DMS53 (cell line): ENCODE data around the gene CCDC47.
A peak's percentile ranks its signal among the peaks of the same experiment; 100 is the strongest.

Experiments used
- DNase-seq: peaks from one replicate; lab custom pipeline; 2025; lab: John Stamatoyannopoulos, UW

Gene CCDC47

DNA sequence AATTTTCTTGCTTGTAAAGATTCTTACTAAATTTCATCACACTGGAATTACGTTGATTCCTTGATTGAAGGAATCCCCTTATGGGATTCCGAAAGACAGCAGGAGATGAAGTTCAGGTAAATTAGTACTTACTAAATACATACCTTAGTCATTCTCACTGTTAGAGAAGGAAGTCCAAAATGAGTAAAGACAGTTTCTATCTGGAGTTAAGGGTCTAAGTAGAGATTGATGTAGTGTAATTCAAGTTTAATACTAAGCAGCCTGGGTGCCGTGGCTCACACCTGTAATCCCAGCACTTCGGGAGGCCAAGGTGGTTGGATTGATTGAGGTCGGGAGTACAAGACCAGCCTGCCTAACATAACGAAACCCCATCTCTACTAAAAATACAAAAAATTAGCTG is 10.1 kb upstream of the CCDC47 start:
- DNase-seq: no peak

GRCh38 chr17:63780928-63781327 is 7.5 kb upstream of the CCDC47 start:
- no peak for DNase-seq

- DNase-seq: peak; percentile 21
Measured at GRCh38 chr17:63780507-63780906, 7.1 kb upstream of the CCDC47 start.

DNA sequence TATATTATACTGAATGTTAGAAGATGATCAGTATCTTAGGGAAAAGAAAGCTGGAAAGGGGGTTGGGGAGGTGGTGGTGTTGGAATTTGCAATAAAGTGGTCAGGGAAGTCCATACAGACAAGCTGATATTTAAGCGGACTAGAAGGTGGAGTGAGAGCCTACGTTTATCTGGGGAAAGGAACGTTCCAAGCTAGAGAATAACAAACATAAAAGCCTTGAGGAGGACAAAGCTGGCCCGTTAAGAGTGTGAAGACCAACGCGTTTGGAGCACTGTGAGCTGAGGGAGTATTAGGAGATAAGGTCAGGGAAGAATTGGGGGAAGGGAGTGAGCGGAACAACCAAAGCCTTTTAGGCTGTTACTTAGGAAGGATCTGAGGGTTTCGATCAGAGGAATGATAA is 2.0 kb upstream of the CCDC47 start:
- DNase-seq: no peak

DNA sequence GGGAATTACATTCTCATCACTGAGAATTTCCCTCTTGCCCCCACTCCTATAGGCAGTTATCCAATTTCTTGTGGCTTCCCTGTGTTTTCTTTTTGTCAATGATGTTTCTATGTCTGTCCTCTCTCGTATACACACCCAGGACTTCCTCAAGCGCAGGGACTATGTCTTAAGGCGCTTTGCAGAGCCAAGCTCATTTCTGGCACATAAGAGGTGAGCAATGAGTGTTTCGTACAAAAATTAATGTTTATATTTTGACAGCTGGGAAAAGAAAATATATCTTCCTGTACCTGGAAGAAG is 1.5 kb upstream of the CCDC47 start:
- peak; percentile 6 for DNase-seq

- peak; percentile 71 for DNase-seq
Measured at GRCh38 chr17:63774141-63774968, 958 bp upstream of the CCDC47 start, which contains the start of gene DDX42. Gene DDX42 (plus strand): TSS chr17:63774170. CDS start chr17:63787050, 12,880 bp downstream.

DNA sequence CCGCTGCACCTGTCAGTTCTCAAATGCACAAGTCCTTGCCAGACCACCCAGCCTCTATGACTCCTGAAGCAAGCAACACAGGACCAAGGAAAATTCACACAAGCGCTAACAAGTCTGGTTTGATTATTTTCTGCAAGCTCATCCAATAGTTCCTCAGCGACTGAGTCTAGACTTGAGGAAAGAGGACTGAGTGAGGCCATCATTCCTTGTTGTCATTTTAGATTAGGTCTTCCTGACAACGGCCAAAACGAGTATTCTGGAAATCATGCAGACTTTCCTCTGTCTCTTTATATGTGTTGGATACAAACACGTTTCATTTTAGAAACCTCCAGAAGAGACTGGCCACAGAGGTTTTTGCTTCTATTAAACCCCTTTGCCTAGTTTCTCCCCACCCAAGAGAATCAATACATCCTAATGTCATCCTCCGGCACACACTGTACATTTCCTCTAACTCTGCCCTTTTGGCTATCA is 561 bp downstream of the CCDC47 start:
- no peak for DNase-seq

- no peak for DNase-seq
Measured at GRCh38 chr17:63768433-63768832, 5.0 kb downstream of the CCDC47 start.

DNA sequence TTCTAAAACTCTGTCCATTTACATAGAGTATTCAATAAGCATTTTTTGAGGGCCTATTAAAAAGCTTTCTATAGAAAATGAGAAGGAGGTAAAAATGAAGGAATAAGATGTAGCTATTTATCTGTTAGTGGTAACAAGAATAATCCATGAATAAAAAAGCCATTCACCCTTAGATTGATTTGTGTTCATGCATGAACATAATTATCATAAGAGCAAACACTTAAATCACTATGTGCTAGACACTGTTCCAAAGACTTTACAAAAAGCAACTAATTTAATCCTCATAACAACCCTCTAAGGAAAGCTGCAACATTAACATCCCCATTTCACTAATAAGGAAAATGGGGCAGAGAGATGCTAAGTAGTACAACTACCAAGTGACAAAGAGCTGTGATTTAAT is 6.6 kb downstream of the CCDC47 start:
- DNase-seq: no peak

DNA sequence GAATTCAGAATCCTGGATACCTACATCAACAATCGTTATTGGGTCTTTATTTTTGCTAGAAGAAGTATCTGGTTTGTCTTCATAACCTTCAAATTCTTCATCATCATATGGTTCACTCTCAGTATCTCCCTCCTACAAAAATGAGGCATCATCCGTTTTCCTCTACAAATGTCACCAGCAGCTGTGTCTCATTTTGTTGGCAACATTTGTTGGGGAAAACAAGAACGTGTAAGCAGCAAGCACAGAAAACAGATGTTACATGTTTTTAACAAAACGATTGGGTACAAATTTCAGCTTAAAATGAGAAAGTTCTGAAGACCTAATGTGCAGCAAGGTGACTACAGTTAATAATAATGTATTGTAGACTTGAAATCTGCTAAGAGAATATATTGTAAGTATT is 8.7 kb downstream of the CCDC47 start:
- DNase-seq: no peak

DNA sequence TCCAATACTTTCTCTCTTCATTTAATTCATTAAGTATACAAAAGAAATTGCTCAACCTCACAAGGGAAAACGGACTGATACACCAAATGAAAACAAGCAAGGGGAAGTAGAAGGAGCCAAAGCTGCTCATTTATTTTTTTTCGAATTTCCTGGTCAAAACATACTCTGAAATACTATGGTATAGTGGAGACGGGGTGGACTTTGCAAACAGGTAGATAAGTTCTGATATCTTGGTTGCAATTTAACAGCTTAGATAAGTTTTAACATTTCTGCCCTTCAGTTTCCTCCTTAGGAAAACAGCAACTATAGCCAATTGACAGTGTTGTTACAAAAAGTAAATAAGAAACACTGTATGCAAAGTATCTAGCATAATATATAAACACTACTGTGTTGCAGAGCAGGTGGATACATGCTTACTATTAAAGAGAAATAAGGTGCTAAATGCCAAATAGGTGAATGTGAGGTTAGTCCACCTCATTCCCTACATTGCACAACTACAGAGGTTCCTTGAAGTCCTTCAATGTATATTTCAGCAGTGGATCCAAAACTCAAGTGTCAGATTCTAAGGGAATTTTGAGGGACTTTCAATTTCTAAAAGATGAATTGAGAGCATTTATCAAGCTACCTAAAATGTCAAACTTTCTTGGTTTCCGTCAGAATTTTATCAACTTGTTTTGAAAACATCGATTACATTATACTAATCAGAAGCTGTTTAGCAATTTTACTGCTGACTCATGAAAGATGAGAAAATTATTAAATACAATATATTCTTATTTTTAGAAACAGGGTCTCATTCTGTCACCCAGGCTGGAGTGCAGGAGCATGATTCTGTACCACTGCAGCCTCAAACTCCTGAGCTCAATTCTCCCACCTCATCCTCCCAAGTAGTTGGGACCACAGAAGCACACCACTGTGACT is 11.0 kb downstream of the CCDC47 start:
- DNase-seq: no peak

DNA sequence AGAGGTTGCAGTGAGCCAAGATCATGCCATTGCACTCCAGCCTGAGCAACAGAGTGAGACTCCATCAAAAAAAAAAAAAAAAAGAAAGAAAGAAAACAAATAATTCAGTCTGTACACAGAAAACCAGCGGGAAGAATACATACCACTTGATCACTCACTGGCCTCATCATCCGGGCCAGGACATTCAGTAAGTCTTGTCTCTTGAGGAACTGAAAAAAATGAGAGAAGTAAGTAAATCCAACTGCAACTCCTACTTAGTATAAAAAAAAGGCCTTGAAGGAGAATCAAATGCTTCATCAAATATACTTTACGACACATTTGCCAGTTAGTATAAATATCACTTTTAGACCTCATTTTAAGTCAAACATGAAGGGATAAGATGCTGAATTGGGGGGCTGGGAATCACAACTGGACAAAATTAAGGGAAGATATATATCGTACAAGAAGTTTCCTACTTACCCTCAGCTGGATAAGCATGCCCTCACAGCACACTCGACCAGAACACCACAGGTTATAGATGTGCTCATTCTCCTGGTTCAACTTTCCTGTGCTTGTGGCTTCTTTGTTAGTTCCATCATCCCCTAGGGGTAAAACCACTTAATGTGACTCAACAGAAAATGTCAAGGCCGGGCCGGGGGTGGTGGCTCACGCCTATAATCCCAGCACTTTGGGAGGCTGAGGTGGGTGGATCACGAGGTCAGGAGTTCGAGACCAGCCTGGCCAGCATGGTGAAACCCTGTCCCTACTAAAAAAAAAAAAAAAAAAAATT is 12.4 kb downstream of the CCDC47 start:
- DNase-seq: no peak

- no peak for DNase-seq
Measured at GRCh38 chr17:63758428-63758827, 15.0 kb downstream of the CCDC47 start.

GRCh38 chr17:63754046-63754445 is 19.4 kb downstream of the CCDC47 start:
- DNase-seq: no peak

- DNase-seq: no peak
Measured at GRCh38 chr17:63753215-63753614, 20.2 kb downstream of the CCDC47 start.

DNA sequence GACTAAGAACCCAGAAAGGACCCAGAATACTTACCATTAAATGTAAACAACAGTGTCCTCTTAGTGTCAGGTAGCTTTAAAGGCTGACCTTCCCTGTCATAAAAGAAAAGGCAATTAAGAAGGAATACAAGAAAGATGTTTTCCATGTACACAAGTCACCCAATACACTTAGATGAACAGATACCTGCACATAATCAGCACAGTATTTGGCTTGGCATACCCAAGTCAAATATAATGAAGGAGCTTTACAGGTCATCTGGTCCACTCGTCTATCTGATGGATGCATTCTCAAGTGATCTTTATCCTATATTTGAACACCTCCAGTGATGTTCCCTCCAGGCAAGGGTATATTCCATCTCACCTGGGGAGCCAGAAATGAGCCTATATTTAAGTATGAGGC is 20.7 kb downstream of the CCDC47 start:
- DNase-seq: no peak

DNA sequence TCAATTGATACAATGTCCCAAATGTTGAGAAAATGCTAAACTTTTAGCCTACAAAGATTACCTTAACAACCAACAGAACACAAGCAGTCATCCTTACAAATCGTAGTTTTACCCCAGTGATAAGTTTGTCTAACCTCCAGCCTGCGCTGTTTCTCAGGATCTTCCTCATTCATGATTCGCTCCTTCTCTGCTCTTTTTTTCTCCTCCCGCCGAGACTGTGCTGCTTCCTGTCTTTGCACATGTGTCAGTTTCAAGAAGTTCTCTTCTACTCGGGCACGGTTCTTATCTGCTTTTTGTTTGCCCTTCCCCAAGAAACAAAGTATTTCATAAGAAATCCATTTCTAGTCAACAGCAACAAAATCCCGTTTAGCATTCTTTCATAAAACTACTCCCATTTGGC is 21.6 kb downstream of the CCDC47 start:
- no peak for DNase-seq

DNA sequence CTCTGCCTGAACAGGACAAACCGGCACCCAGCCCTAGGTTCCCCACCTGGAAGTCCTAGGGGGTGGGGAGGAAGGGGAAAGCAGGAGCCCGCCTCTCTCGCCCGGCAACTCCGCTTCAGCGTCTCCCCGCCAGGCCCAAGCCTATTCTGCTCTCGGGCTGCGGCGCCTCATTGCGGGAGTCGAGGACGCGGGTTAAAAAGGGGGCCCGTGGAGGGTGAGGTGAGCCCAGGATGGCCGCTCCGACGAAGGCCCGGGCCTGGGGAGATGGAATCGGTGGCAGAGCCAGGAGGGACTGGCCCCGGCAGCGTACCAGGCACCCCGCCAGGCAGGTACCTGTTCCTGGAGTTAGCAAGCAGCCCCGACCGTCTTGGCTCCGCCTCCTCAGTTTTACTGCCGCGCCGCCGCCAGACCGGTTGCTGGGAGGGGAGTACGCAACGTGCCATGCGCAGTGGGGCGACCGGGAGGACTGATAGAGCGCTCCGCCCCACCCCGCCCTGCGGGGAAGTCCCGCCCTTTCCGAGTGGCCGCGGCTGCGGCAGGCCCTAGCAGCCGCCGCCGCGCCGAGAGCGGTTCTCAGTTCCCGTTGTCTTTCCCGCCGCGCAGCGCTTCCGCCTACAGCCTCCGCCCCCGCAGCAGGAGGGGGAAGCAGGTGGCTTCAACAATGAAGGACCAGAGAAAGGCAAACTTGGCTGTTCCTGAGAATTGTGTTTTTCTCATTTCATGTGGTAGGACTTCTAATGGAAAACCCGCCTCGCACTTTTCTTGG is 31.8 kb downstream of the CCDC47 start, which contains the start of gene STRADA:
Gene STRADA (minus strand): TSS at position 392 of the 766 bp plus-strand sequence. CDS start 13,430 bp downstream, outside the sequence.
- peak; percentile 98 for DNase-seq

DNA sequence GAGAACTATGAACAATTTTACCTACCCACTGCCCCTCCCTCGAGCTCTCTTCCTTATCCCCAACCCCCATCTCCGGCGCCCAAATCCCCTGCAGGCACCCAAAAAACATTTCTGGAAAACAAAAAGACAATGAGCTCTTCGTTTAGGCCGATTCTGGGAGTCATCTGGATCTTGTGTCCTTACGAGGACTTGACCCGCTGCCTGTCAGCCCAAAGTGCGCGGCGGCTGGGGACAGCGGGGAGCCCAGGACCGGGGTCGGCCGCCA is 32.3 kb downstream of the CCDC47 start:
- DNase-seq: no peak

DNA sequence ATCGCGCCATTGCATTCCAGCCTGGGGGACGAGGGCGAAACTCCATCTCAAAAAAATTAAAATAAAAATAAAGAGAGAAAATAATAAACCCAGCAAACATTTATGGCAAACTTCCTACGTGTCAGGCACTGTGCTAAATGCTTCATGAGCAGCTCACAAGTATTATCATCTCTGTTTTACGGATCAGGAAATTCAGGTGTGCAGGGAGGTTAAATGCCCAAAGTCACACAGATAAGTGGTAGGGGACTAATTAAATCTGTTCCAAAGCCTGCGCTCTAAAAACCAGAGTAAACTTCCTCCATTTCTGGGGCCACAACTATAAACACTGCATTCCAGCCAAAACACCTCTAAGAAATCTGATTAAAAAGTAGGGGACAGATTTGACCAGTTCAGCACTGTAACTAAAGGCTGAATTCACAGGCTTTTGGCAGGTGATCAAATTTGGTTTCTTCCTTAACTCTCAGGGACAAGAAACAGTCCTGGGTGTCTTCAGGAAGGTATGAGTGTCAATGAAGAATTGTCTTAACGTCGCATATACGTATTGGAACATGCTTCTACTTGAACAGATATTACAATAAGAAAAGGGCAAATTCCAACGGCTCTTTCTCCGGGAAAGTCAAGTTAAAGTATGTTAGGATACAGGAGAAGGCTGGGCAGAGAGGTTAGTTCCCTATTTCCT is 32.8 kb downstream of the CCDC47 start:
- DNase-seq: peak; percentile 33

DNA sequence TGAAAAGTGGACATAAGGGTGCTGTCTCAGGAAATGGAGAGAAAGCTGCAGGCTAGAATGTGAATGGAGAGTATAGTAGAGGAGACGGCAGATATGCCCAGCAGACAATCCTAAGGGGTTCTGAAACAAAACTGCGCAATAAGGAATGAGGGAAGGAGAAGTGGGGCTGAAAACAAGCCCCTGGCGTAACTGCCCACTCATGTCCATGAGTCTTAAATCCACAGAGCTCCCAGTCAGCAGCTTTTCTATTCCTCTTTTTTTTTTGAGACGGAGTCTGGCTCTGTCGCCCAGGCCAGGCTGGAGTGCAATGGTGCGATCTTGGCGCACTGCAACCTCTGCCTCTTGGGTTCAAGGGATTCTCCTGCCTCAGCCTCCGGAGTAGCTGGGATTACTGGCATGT is 37.7 kb downstream of the CCDC47 start:
- DNase-seq: no peak
